HG03460 (cell line): ENCODE results near the gene FBN2.

ENCODE experiments used
- ATAC-seq: cut with Tn5 transposase; IDR thresholded peaks from one replicate; pipeline ENCODE4 v1.9.1; 2021; ENCODE audit not compliant: unreplicated experiment

Gene FBN2

GRCh38 chr5:128538000-128538249, at the start of gene FBN2:
FBN2 (minus strand) TSS chr5:128538245; CDS start chr5:128537603, 642 bp downstream.
- ATAC-seq: no peak

- ATAC-seq: no peak
Measured at GRCh38 chr5:128587275-128587674, 49.2 kb upstream of the FBN2 start.

DNA sequence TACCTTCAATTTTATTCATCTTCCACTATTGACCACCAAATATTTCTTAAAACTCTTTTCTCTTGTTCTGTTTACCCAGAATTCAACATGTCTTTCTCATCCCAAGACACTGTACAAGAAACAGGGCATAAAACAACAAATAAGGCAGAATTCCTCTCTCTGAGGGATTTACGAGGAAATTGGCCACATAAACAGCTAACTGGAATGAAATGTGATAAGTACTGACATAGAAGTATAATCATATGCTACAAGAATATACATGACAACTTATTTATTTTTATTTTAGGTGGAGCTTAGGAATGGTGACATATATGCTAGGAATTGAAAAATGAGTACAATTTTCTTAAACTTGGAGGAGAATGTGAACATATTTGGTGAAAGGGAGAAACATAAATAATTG, 48.8 kb upstream of the FBN2 start:
- ATAC-seq: no peak

DNA sequence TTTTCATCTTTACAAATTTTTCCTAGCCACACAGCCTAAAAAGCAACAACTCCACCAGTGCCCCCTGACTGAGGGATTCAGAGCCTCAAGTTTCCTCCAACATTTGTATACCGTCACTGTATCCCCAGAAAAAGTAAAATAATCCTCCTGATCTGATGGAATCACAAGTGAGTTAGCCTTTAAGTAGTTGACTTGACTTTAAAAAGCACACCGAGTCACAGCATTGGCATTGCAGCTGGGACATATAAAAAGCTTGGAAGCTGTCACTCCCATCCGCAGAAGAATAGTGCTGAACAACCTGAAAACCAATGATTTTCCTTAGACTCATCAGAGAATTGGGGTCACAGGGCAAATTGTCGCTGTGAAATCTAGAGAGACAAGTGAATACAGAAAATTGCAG, 41.6 kb upstream of the FBN2 start:
- no peak for ATAC-seq

DNA sequence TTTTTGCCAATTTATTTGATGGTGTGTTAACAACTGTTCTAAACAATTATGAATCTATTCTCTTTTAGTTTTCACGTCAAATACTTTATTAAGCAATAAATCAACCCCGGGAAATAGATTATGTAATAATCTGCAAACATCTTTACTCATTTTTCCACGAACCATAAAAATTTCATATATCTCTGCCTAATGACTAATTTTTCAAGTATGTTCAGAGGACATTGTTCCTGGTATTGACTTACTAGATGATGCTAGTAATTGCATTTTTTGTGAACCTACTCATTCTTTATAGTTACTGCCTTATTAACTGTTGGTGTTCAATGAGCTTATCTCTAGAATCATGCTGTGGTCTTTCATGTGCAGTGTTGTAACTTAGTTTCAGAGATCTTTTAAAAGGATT, 41.0 kb upstream of the FBN2 start:
- no peak for ATAC-seq

DNA sequence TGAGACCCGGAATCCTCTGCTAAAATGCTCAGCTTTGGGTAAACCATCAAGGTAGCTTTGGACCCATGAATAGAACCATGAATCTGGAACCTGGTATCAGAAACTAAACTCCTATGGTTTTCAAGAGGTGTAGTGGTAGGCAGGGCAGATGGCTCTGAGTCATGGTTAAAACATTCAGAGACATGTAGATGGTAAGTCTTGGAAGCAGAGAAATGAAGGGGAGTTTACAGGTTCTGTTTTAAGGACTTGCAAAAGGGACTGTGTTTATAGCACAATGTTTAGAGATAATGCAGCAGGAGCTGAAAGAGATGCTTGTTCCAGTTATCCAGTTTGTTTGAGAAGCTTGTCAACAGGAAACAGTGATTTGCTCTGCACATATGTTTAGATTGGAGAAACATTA, 36.0 kb upstream of the FBN2 start:
- ATAC-seq: no peak

GRCh38 chr5:128572930-128573319, 34.9 kb upstream of the FBN2 start:
- ATAC-seq: no peak

- no peak for ATAC-seq
Measured at GRCh38 chr5:128572051-128572929, 34.2 kb upstream of the FBN2 start.

- no peak for ATAC-seq
Measured at GRCh38 chr5:128566178-128566577, 28.1 kb upstream of the FBN2 start.

DNA sequence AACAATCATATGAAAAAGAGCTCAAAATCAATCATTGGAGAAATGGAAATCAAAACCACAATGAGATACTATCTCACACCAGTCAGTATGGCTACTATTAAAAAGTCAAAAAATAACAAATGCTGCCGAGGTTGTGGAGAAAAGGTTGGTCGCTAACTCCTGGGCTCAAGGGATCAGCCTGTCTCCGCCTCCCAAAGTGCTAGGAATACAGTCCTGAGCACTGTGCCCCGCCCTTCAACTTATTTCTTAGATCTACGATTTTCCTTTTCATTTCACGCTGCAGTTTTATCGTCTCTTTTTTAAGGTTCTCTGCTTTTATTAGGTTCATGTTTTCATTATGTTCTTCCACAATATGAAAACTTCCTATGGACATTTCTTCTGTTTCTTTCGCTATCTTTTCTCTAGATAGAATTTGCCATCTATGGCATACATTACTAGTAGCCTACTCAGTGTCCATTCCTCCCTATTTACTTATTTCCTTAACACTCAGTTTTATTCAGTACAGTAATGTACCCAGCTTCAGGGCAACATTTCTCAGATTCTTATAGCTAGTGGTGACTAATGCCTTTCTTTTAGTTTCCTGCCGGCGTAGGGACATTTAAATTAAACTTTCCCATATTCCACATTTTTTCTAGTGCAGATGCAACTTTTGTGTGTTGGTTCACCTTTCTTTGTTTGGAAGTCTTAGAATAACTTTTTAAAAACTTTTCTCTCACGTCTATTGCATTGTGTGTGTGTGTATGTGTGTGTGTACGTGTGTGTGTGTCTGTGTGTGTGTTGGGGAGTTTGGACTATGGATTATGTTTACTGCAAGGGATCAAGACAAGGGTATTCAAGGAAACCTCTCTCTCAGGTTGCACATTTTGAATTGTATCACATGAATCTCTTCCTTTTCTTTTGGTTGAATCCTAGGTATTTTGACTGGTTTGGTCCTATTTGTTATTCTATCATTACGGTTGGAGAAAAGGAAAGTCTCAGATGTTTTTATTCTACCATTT, 21.6 kb upstream of the FBN2 start:
- no peak for ATAC-seq

DNA sequence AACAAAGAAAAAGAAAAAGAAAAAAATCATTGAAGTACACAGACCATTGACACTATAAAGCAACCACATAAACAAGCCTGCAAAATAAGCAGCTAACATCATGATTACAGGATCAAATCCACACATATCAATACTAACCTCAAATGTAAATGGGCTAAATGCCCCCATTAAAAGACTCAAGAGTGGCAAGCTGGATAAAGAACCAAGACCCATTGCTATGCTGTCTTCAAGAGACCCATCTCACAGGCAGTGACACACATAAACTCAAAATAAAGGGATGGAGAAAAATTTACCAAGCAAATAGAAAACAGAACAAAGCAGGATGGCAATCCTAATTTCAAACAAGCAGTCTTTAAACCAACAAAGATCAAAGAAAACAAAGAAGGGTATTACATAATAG, 15.7 kb upstream of the FBN2 start:
- ATAC-seq: no peak

DNA sequence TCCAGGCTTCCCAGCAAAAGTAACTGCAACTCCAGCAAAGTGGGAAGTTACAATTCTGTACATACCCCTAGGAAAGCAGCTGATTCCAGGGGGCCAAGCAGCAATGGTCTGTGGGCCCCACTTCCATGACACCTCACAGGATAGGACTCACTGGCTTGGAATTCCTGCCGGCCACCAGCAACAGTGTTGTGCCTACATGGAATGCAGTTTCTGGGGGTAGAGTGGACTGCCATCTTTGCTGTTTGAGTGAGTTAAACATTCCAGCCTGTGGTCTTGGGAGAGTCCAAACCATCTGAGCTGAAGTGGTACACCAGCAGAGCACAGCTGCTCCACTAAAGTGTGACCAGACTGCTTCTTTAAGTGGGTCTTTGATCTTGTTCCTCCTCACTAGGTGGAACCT, 13.4 kb upstream of the FBN2 start:
- ATAC-seq: no peak

- no peak for ATAC-seq
Measured at GRCh38 chr5:128549496-128549895, 11.5 kb upstream of the FBN2 start.

GRCh38 chr5:128546658-128547281, 8.7 kb upstream of the FBN2 start:
- ATAC-seq: no peak

GRCh38 chr5:128541385-128541784, 3.3 kb upstream of the FBN2 start:
- ATAC-seq: no peak

DNA sequence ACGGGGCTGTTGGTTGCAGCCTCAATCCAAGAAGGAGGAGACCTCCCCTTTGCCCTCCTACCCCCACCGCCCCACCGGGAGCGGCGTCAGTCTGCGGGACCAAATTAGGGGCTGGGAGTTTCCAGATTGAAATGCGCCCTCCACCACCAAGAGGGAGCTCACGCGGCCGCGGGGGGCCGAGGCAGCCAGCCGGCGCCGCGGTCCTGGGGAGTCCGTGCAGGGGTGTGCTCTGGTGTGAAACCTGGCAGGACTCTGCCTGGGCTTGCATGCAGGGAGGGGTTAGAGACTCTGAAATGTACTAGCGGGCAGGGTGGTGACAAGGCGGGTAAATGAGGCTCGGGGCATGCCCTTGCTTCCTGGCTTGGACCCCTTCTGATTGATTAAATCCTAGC, 989 bp upstream of the FBN2 start:
- no peak for ATAC-seq

DNA sequence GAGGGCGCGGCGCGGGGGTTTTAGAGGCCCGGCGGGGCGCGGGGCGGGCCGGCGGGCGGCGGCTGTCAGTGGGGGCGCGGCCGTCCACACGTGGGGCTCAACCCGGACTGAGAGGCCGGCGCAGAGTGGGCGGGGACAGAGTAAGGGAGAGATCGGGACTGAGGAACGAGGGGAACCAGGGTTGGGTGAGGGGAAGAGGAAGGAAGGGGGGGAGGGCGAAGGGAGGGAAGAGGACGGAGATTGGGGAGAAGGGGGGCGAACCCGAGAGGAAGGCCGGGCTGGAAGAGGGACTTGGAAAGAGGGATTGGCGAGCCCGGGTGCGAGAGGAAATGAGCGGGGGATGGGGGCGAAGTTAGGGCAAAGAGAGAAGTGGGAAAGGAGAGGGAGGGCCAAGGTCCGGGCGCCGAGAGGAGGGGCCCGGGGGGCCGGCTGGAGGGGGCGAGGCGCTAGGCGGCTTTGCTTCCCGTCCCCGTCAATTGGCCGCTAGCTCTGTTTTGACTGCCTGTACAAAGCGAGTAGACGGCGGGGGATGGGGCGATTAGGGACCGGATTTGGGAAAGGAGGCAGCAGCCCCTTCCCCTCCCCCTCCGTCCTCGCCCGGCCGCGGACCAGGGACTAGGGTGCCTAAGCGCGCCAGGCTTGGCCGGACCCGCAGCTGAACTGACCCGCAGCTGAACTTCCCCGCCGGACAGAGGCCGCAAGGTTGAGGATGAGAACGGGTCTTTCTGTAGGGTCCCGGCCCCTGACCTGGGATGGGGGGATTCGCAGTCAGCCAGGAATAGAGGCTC, 399 bp upstream of the FBN2 start:
- no peak for ATAC-seq

DNA sequence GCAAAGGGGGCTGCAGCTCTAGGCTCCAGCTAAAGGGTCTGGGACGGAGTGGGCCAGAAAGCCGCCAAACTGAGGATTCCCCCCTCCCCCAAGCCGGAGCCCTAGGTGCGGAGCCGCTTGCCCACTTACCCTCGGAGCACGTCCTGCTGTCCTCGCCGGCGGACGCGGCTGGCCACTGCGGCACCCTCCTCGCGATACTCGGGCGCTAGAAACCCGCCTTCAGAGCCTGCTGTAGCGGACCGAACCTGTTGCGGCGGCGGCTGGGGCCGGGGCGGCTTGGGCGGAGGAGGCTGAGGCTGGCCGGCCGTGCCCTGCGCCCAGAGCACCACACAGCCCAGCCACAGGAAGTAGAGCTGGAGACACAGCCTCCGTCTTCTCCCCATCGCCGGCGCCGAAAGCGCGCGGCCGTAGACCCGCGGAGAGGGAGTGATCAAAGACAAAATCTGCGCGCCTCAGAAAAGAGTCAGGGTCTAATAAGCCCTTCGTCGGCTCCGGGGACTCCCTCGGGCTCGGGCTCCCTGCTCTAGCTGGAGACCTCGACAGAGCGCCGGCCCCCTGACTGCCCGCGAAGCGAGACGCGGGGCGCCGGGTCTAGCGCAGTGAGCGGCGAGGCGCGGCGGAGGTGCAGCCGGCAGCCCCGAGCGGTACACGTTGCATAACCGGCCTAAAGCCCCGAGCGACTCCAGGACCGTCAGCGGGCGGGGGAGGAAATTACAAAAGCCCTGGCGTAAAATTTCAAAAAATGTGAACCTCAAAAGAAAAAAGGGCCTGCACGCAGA, 635 bp downstream of the FBN2 start:
- ATAC-seq: no peak

- ATAC-seq: no peak
Measured at GRCh38 chr5:128536254-128537220, 1.5 kb downstream of the FBN2 start.
